Coronary artery (tissue), 2 donors: ENCODE data around the gene NRROS.
"Not testable (repeated sequence)": the region's sequence is repeated elsewhere in the genome, so short reads cannot be mapped to it uniquely, and the experiment has no call there.

ENCODE experiments used
- DNase-seq: peaks from one replicate; pipeline ENCODE4 v3.0.0-alpha.2; 2017; ENCODE audit warnings: low spot score
- H3K27ac ChIP-seq, 2 donors: fragments of 200-600 bp; sonication (generic); one replicate each; pipeline ENCODE4 v1.5.1; 2016 to 2019
- H3K4me3 ChIP-seq: fragments of 200-600 bp; sonication (generic); 2 replicates; pipeline ENCODE4 v1.5.1; 2016; ENCODE audit warnings: mild to moderate bottlenecking, moderate library complexity
- CTCF ChIP-seq: fragments of 200-600 bp; sonication (generic); IDR thresholded peaks from one replicate; pipeline ENCODE4 v1.5.1; 2019; ENCODE audit warnings: antibody characterized with exemption

Gene NRROS

GRCh38 chr3:196639483-196640296, at the start of gene NRROS:
TSS of gene NRROS (plus strand) at chr3:196639694. CDS start at chr3:196654540, 14,846 bp downstream.
- no peak for DNase-seq
- Histone ChIP-seq H3K27ac (peak within 1 kb of the TSS; percentile 19 to 79), H3K4me3 (peak within 1 kb of the TSS; percentile 73)
- no peak for TF ChIP-seq CTCF

- Histone ChIP-seq H3K27ac (no peak overlapping the region), H3K4me3 (no peak overlapping the region)
- DNase-seq, result no peak
- no peak for TF ChIP-seq CTCF
These were observed 49.2 kb upstream of the NRROS start for GRCh38 chr3:196590279-196590678.

- Histone ChIP-seq H3K4me3 (no peak overlapping the region), H3K27ac (no peak overlapping the region)
- no peak for TF ChIP-seq CTCF
- no peak for DNase-seq
These were observed 43.1 kb upstream of the NRROS start for GRCh38 chr3:196596355-196596754.

- H3K4me3 ChIP-seq, H3K27ac ChIP-seq, DNase-seq: not testable (repeated sequence)
These were observed 41.3 kb upstream of the NRROS start for GRCh38 chr3:196597971-196598733.

GRCh38 chr3:196599734-196600128, 39.8 kb upstream of the NRROS start:
- no peak overlapping the region for H3K27ac ChIP-seq
- TF ChIP-seq CTCF, result no peak
- DNase-seq, result no peak
- no peak overlapping the region for H3K4me3 ChIP-seq

- no peak for DNase-seq
- Histone ChIP-seq H3K4me3 (no peak overlapping the region), H3K27ac (no peak overlapping the region)
- TF ChIP-seq CTCF, result no peak
These were observed 39.1 kb upstream of the NRROS start for GRCh38 chr3:196600359-196600758.

GRCh38 chr3:196602673-196603072, 36.8 kb upstream of the NRROS start:
- no peak for DNase-seq
- H3K4me3 ChIP-seq, result no peak overlapping the region
- no peak for TF ChIP-seq CTCF
- no peak overlapping the region for H3K27ac ChIP-seq
